Measurements from ENCODE around the gene GP1BA.

GP1BA gene

DNA sequence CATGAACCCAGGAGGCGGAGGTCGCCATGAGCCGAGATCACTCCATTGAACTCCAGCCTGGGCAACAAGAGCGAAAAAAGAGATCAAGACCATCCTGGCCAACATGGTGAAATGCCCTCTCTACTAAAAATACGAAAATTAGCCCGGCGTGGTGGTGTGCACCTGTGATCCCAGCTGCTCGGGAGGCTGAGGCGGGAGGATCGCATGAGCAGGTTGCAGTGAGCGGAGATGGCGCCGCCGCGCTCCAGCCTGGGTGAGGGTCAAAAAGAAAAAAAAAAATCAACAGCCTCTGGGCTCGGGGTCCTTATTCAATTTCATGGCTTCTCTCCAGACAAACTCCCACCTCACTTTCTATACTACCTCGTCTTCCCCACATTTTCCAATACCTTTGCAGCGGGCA is 3.2 kb upstream of the GP1BA start:
- H3K4me2 ChIP-seq = no peak overlapping the region
- H4K20me1 ChIP-seq (ENCODE audit: insufficient read depth) = no peaks in the 10 kb centered on the region
- TF ChIP-seq CTCF (conservative IDR thresholded peaks at IDR 0.05; ENCODE audit: low read depth, low read length) = no peak
- no peak overlapping the region for H3K4me3 ChIP-seq (IDR thresholded peaks at IDR 0.05; ENCODE audit: insufficient read depth, low read depth, low read length)
- no peaks in the 10 kb centered on the region for H3K4me1 ChIP-seq (ENCODE audit: low read depth, poor library complexity, severe bottlenecking)
- no peaks in the 10 kb centered on the region for H3K36me3 ChIP-seq (ENCODE audit: insufficient read depth)
- H2AFZ ChIP-seq (ENCODE audit: low read depth) = no peak overlapping the region
- no peak overlapping the region for H3K9ac ChIP-seq
- H3K27ac ChIP-seq = no peak overlapping the region
- no peaks in the 10 kb centered on the region for H3K79me2 ChIP-seq (ENCODE audit: insufficient read depth, low read depth)
- H3K27me3 ChIP-seq (ENCODE audit: insufficient read depth, low read depth) = no peaks in the 10 kb centered on the region

- no peaks in the 10 kb centered on the region for H3K79me2 ChIP-seq (ENCODE audit: insufficient read depth, low read depth)
- H3K4me2 ChIP-seq = no peak overlapping the region
- H3K27ac ChIP-seq = no peak overlapping the region
- H3K4me3 ChIP-seq (IDR thresholded peaks at IDR 0.05; ENCODE audit: insufficient read depth, low read depth, low read length) = no peak overlapping the region
- TF ChIP-seq CTCF (conservative IDR thresholded peaks at IDR 0.05; ENCODE audit: low read depth, low read length) = no peak
- H2AFZ ChIP-seq (ENCODE audit: low read depth) = no peak overlapping the region
- H4K20me1 ChIP-seq (ENCODE audit: insufficient read depth) = no peaks in the 10 kb centered on the region
- no peaks in the 10 kb centered on the region for H3K36me3 ChIP-seq (ENCODE audit: insufficient read depth)
- H3K9ac ChIP-seq = no peak overlapping the region
- no peaks in the 10 kb centered on the region for H3K4me1 ChIP-seq (ENCODE audit: low read depth, poor library complexity, severe bottlenecking)
- no peaks in the 10 kb centered on the region for H3K27me3 ChIP-seq (ENCODE audit: insufficient read depth, low read depth)
These were observed 679 bp downstream of the GP1BA start for GRCh38 chr17:4932756-4933155.

GRCh38 chr17:4933646-4934045 is 1.6 kb downstream of the GP1BA start:
- H3K4me3 ChIP-seq (IDR thresholded peaks at IDR 0.05; ENCODE audit: insufficient read depth, low read depth, low read length) = no peak overlapping the region
- H3K4me2 ChIP-seq = no peak overlapping the region
- no peak overlapping the region for H2AFZ ChIP-seq (ENCODE audit: low read depth)
- H3K36me3 ChIP-seq (ENCODE audit: insufficient read depth) = no peaks in the 10 kb centered on the region
- no peak for TF ChIP-seq CTCF (conservative IDR thresholded peaks at IDR 0.05; ENCODE audit: low read depth, low read length)
- no peaks in the 10 kb centered on the region for H3K27me3 ChIP-seq (ENCODE audit: insufficient read depth, low read depth)
- H3K4me1 ChIP-seq (ENCODE audit: low read depth, poor library complexity, severe bottlenecking) = no peaks in the 10 kb centered on the region
- no peaks in the 10 kb centered on the region for H3K79me2 ChIP-seq (ENCODE audit: insufficient read depth, low read depth)
- no peak overlapping the region for H3K27ac ChIP-seq
- H4K20me1 ChIP-seq (ENCODE audit: insufficient read depth) = no peaks in the 10 kb centered on the region
- H3K9ac ChIP-seq = no peak overlapping the region

- H3K9ac ChIP-seq = no peak overlapping the region
- no peak overlapping the region for H3K4me3 ChIP-seq (IDR thresholded peaks at IDR 0.05; ENCODE audit: insufficient read depth, low read depth, low read length)
- H3K27me3 ChIP-seq (ENCODE audit: insufficient read depth, low read depth) = no peaks in the 10 kb centered on the region
- H3K79me2 ChIP-seq (ENCODE audit: insufficient read depth, low read depth) = no peaks in the 10 kb centered on the region
- no peak for TF ChIP-seq CTCF (conservative IDR thresholded peaks at IDR 0.05; ENCODE audit: low read depth, low read length)
- H3K36me3 ChIP-seq (ENCODE audit: insufficient read depth) = no peaks in the 10 kb centered on the region
- H2AFZ ChIP-seq (ENCODE audit: low read depth) = no peak overlapping the region
- no peak overlapping the region for H3K4me2 ChIP-seq
- no peak overlapping the region for H3K27ac ChIP-seq
- no peaks in the 10 kb centered on the region for H4K20me1 ChIP-seq (ENCODE audit: insufficient read depth)
- no peaks in the 10 kb centered on the region for H3K4me1 ChIP-seq (ENCODE audit: low read depth, poor library complexity, severe bottlenecking)
These were observed 2.3 kb downstream of the GP1BA start for GRCh38 chr17:4934173-4934979.

All from KMS-11 (cell line).